GM12874 (cell line): Measurements from ENCODE around the gene IQSEC3.

Experiments used
- CTCF ChIP-seq: IDR thresholded peaks from 2 replicates; pipeline ENCODE4 v1.5.1; 2011; ENCODE audit warnings: low read depth, mild to moderate bottlenecking, control low read depth, low read length, moderate library complexity; ENCODE audit not compliant: insufficient read depth

The IQSEC3 gene

DNA sequence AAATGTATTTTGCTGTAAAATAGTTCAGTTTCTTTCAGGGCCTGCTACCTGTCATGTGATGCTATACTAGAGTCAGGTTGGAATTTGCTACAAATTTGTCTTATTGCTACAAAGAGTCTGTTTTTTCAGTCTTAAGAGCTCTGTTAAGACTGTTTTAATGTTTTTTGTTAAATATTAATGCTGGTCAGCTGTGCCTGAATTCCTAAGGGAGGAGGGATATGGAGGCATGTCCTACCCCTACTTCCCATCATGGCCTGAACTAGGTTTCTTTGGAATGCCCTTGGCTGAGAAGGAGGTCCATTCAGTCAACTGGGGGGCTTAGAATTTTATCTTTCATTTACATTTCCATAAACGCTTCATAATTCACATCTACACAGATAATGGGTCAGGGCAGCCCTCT, 30.0 kb downstream of the IQSEC3 start:
- TF ChIP-seq CTCF = no peak

DNA sequence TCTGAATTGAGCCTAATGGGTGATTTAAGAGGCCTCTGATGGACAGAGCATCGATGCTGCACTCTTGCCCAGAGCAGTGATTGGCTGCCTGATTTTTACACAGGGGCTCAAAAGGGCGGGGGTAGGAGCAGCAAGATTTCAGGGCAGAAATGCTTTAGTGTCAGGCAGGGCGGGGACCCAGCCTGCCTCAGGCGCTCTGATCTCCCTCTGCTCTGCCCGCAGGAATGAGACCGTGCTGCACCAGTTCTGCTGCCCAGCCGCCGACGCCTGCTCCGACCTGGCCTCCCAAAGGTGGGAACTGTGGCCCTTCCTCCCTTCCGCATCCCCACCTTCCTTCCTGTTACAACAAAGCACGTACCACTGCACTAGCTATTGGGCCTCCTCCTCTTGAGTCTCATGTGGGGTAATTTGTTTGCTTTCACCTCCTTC, 32.4 kb downstream of the IQSEC3 start:
- TF ChIP-seq CTCF = no peak

GRCh38 chr12:99605-100004, 33.0 kb downstream of the IQSEC3 start:
- TF ChIP-seq CTCF = no peak

DNA sequence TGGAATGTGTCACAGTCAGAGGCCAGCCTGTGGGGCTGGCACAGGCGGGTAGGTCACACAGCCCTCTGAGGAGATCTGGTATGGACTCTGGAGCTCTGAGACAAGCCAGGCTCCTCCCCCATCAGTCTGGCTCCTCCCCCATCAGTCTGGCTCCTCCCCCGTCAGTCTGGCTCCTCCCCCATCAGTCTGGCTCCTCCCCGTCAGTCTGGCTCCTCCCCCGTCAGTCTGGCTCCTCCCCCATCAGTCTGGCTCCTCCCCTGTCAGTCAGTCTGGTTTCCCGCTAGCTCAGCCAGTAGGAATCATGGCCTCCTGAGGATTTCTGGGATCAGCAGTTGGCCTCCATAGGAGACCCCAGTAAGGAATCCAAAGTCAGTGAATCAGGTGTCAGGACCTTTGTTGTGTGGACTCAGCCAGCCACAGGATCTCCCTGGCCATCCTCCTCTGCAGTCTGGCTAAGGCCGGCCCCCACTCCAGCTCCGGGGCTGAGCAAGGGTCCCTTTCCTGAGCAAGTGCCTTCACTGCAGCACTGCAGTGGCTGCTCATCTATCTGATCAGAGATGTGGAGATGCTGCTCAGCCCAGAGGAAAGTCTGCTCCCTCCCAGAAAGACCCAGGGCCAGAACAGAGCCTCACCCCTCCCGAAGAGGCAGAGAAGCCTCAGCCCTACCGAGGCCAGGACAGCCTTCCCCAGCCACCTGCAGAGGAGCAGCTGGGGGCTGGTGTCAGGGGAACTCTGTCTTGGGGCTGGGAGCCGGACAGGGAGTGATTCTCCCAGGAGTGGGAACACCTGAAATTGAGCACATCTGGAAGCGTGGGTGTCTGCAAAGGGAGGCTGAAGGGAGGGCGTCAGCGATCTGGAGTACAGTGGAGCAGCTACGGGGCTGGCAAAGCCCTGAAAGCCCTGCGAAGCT, 35.7 kb downstream of the IQSEC3 start:
- no peak for TF ChIP-seq CTCF

DNA sequence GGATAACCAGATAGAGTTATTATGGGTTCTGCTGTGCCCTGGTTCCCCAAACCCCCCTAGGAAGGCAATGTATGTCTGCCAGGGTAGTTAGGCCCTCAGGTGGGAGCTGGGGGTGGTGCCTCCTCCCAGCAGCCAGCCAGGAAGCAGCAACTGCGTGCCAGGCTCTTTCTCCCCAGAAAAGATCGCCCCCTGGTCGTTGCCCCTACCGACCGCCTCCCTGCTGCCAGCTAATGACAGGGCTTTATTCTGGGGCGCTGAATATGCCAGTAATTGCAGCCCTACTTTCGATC, 36.3 kb downstream of the IQSEC3 start:
- no peak for TF ChIP-seq CTCF

- no peak for TF ChIP-seq CTCF
These were observed 36.8 kb downstream of the IQSEC3 start for GRCh38 chr12:103169-103981.

DNA sequence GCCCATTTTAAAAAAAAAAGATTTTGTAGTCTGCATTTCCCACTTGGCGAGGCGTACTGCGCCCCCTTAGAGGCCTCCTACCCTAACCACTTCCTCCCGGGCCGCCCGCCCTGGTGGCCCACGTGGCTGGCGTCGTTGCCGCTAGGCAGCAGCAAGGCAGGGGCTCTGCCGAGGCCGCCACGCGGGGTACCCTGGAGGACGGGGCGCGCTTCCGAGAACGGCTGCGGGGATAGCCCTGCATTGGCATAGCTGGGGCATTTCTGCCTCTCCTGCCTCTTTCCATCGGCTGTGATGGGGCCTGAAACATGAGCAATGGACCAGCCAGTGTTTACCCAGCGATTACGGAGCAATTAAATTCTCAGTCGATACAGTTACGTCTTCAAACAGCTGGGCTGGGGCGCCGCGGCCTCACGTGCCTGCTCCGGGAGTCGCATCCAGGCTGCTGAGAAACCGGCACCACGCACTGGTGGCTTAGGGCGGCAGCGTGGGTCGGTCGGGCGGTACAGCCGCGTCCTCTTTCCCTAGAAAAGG, 38.0 kb downstream of the IQSEC3 start:
- no peak for TF ChIP-seq CTCF
